Kidney tubule cell (primary cell): ENCODE measurements around the gene ADARB2.

Source experiments
- DNase-seq: peaks from one replicate; pipeline ENCODE4 v3.0.0-alpha.2; 2018; ENCODE audit warnings: low spot score

ADARB2 gene

DNA sequence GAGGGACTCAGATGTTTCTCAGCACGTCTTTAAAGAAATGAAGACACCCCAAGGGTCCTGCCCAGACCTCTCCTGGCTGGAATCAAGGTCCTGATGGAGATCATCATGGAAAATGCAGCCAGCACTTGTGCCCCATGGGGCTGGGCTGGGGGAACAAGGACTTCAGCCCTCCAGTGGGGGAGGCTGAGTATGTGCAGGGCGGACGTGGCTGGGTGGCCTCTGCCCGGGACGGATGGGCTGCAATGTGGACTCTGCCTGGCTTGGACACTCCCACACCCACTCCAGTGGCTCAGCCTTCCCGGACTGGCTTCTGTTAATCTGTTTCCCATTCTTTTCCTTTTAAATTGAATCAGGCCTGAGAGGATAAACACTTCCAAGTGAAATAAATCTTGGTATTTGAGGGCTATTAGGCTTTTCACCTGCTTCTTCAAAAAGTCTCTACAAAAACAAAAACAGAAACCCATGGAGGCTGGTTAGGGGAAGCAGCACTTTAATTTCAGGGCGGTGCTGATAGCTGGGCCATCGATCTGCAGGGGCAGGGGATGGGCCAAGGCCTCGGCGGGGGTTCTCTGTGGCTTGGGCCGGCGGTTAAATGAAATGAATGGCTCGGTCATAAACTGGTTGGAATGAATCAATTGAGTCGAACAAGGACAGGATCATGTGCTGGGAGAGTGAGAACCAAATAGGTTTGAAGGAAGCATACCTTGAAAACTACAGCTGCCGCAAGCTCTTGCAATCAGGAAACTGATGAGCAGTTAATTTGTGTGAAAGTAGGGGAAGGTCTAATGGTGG is 51.4 kb downstream of the ADARB2 start:
- no peak for DNase-seq

DNA sequence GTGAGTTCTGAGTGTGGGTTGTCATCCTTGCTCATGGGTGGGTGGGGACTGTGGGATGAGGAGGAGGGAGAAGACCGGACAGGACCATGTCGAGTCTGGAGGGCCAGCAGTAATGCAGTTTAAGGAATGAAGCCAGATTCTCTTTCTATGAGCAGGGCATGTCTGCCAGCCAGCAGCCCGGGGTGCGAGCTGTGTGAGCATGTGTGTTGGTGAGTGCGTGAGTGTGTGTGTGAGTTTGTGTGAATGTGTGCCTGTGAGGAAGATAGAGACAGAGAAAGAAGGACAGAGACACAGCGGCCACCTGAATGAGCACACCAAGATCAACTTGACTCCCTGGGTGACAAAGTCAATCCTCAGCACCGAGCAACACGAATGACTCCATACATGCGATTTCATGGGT is 52.3 kb downstream of the ADARB2 start:
- no peak for DNase-seq

DNA sequence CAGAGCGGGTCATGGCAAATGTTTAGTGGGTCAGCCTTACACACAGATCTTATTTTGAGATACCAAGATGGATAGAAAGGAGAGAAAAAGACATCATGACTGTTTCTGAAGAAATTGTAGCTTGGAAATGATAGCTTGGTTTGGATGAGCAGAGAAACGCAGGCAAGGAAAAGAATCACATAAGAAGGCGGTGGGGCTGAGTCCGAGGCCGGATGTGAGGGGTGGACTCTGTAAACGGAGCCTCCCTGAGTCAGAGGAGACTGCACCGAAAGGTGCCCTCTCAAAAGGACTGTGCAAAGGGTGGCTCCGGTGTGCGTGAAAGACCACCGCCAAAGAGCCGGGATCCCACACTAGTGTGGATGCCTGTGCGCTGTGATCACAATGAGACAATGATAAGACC is 53.7 kb downstream of the ADARB2 start:
- no peak for DNase-seq

DNA sequence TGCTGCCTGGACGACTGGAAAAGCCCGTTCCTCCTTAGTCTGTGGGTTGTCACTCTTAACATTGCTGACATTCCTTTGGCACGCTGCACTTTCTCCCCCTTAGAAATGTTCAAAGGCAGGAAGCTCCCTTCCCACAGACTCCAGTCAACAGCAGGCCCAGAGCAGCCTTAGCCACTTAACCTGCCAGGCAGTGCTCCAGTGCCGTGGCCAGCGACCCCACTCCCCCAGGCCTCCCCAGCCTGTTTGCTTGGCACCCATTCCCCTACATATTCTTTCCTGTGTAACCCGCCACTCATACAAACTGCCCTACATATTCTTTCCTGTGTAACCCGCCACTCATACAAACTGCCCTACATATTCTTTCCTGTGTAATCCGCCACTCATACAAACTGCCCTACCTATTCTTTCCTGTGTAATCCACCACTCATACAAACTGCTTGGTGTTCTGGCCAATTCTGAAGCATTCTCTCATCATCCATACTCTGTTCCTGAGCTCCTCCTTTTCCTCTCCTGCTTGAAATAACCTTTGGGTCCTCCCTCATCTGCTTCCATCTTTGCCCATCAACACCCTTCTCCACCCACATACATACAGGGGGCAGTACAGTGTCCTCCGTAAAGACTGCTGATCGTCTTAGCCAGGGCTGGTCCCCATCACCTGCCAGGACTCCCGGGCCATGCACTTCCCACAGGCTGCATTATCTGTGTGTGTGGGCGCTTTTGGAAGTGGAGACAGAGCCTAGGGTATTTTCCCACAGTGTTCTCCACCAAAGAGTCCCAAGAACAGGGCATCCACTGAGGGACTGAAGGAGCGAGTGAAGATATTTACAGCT is 57.3 kb downstream of the ADARB2 start:
- DNase-seq = no peak

DNA sequence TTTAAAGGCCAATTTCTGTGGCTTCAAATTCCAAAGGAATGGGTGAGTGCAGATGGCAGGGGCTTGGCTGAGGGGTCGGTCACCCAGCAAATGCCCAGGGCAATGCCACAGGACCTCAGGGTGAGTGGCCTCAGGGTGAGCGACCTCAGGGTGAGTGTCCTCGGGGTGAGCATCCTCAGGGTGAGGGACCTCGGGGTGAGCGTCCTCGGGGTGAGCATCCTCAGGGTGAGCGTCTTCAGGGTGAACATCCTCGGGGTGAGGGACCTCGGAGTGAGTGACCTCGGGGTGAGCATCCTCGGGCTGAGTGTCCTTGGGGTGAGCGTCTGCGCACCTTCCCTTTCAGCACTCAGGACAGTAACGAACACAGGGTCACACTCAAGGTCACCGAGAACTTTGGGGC is 59.2 kb downstream of the ADARB2 start:
- no peak for DNase-seq

DNA sequence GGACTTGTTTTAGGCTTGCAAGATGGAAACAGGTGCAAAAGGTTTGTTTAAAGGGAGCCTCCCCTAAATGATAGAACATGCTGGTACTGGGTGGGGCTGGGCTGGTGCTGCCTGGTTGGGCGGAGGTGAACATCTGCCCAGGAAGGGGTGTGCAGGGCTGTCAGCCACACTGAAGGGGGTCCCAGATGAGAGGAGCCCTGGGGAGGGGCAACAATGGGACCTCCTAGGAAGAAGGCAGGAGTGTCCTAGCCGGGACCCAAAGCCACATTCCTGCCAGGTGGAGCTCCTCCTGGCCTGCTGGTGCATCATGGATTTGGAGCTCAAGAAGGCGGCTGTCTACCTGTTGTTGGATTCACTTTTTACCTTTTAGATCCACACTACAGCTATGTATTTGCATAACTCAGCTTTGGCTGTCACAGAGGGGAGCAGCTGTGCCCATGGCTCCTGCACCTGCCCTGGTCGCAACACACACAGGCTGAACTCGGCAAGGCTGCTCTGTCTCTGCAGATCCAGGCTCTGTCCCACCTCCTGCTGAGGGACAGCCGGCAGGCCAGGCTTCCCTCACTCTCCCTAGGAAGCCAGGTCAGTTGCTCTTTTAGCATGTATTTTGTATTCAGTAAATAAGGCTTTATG is 59.9 kb downstream of the ADARB2 start:
- no peak for DNase-seq

DNA sequence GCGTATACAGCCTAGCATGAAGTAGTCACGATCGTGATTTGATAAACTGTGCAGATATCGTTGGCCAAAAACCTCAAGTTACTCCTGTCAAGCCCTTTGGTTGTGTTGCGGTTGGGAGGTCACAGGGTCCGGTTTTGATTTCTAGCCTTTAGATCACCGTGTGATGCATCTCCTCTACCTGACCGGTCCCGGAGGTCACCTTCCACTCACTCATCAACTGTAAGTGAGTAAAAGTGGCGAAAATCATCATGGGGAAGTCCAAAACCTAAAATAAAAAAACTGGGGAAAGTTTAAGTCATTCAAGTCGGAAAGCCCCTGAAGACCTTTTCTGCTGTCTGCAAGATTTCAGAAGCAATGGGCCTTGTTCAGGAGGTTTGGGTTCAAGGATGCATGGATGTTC is 62.8 kb downstream of the ADARB2 start:
- DNase-seq = no peak

DNA sequence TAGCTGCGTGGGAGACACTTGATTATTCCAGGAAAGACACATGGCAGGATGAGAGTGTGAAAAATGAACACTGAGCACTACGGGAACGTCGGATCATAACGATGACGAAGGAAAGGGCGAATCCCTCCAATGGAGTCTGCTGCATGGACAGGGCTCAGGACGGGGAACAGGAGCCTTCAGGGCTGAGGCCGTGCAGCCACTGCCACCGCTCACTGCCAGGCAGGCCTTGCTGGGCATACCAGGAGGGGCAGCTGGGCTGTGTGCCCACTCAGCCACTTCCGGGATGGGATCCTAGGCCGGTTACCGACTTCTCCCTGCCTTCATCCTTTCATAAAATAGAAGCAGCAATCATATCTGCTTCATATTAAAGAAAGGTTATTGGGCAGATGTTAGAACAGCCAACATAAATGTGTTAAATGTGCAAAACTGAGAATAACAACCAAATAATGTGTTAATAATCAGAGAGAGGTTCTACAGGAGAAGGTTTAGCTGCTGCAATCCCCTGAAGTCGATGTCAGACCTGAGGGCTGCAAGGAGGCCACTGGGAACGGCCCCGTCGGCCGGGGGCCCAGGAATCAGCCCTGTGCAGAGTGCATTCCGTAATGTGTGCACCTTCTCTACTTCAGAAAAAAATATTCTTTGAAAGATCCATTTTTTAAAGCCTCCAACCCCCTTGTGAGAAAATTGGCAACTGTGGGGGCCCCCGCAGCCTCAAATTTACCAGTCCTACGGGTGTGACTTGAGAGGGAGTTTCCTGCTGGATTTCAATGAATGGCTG is 63.6 kb downstream of the ADARB2 start:
- no peak for DNase-seq

DNA sequence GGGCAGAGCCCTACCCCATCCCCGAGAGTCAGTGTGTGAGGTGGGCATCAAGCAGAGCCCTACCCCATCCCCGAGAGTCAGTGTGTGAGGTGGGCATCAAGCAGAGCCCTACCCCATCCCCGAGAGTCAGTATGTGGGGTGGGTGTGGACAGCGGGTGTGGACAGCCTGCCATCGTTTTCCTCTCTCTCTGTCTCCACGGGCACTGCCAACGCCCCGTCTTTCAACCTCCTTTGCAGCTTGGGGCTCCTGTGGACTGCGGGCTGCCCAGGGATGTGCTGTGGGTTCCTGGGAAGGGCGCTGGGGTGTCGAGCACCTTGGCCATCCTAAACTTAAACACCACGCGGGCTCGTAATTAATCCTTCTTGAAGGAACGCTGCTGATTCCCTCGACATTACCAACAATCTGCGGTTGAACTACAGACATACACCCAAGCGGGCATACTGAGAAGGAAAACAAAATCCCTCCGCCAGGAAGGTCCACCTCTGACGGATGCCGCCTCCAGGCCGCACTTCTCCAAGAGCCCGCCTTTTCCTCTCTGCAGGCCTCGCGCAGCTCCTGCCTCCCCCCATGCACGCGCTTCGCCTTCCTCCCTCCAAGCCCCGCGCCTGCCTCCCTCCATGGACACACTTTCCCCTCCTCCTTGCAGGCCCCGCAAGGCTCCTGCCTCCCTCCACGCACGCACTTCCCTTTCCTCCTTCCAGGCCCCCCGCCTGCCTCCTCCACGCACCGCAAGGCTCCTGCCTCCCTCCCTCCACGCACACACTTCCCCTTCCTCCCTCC is 65.1 kb downstream of the ADARB2 start:
- no peak for DNase-seq

DNA sequence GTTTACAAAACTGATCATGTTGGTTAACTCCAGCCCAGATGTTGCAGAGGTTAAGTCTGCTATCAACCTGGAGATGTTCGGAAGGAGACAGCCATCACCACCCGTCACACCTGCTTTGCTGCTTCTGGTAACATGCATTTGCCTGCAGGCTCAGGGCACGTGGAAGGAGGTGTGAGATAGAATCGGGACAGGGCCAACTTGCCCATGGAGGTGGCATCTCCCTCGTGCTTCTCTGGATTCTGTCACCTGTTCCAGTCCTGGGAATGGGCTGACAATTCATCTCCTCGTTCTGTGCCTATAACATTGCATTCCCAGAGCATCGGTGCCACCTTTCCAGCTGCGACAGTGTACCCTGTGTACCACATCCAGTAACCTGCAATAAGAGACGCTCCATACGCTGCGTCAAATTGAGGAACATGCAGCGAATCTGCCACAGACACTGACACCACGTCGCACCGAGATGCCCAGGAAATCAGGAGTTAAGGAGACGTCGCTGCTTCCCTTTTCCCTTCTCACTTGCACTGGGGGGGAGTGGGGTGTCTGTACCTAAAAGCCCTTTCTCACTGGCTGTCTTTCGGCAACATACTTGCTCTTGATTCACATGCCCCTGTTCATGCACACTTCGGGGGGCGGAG is 65.8 kb downstream of the ADARB2 start:
- DNase-seq = no peak

DNA sequence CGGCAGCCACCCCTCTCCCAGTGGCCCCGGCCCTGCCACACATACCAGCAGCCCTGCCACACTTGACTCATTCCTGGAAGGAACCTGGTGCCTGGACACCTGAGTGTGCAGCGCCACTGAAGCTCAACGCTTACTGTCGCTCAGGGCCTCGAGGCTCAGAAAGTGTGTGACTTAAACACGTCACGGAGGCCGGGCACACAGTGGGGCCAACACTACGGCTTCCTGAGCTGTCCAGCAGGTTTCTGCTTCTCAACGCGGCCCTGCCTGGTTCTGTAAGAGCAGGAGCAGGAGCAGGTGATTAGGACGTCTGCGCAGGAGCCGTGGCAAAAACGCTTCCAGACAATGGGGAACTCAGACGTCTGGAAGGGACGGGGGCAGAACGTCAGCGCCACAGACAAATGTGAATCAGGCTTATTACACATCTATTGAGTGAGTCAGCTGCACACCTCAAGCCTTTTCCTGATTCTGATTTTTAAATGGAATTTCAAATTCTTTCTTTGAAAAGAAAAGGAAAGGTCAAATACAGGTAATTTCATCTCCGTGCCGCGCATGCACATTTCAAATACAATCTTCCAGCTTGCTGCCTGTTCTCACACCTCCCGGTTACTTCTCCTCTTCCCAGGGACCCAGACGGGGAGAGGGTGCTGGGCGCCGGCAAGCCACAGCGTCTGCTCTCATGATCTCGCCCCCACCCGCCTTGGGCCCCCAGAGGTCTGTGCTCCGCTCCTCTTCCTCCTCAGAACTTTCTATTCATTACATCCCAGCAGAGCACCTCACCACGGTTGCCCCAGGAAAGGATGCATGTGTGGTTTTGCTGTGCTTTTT is 66.6 kb downstream of the ADARB2 start:
- DNase-seq = peak; percentile 6

DNA sequence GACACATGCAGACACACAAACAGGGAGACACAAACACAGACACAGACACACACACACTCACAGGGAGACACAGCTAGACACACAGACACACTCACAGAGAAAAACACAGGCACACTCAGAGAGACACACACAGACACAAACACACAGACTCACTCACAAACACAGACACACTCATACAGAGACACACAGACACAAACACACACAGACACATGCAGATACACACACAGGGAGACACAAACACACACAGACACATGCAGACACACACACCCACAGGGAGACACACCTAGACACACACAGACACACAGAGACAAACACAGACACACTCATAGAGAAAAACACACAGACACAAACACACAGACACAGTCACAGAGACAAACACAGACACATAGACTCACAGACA is 67.9 kb downstream of the ADARB2 start:
- no peak for DNase-seq

DNA sequence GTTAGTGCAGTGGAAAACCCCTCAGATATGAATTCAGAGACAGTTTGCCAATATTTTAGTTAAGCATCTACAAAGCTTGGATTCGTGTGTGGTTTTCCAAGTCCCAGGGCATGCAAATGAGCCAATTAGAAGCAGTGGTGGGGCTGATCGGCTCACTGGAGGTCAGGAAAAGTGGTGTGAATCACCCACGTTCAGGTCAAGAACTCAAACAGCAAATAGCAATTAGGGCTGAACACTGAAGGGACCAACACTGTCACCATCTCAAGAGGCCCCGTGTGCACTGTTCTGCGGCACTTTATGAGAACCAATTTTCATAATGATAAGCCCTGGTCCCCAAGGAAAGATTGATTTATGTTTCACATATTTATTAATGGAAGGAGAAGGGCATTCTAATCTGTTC is 68.9 kb downstream of the ADARB2 start:
- DNase-seq = no peak

DNA sequence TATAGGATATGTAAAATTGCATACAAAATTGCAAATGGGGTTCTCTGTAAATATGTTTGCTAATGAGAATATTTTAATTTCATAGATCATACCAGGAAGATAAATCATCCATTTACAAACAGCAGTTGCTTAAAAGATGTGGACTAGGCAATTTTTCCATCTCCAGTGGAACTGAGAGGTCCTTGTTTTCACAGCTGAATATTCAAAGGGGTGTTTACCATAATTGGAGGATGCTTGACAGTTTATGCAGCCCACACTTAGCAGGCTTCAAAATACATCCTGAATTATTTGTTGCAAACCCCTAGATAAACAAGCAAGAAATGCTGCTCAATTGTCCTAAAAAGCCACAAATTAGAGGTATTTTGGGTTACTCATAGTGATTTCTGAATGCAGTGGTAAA is 69.9 kb downstream of the ADARB2 start:
- no peak for DNase-seq

DNA sequence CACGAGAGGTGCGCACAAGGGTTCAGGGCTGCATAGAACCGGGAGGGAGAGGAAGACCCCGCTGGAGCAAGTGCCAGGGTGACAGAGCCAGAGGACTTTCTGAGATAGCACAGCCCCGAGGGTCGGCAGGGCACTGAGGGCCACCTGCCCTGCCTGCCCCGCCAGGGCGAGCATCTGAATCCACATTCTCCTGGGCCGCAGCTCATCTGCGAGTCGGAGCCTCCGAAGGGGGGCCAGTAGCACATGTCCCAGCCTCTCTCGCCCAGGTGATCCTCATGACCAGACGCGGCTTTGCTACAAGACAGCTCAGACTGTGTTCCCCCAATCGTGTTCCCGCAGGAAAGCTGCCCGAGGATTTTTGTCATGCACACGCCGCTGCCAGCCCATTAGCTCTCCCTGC is 71.2 kb downstream of the ADARB2 start:
- no peak for DNase-seq

DNA sequence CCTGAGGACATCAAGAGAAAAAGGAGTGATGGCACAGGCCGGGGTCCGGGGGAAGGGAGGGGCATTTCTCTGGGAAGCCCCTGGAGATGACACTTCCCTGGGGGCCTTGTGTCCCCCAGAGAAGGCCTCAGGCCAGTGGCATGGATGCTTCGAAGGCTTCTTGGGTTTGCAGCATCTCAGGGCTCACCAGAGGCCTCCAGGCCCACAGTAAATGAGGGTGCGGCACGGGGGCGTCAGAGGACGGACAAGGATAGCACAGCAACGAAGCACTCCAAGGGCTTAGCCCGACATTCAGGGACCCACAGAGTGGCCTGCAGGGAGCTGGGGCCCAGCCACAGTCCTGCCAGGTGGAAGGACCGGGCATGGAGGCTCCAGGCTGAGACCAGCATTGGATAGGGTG is 71.6 kb downstream of the ADARB2 start:
- no peak for DNase-seq

DNA sequence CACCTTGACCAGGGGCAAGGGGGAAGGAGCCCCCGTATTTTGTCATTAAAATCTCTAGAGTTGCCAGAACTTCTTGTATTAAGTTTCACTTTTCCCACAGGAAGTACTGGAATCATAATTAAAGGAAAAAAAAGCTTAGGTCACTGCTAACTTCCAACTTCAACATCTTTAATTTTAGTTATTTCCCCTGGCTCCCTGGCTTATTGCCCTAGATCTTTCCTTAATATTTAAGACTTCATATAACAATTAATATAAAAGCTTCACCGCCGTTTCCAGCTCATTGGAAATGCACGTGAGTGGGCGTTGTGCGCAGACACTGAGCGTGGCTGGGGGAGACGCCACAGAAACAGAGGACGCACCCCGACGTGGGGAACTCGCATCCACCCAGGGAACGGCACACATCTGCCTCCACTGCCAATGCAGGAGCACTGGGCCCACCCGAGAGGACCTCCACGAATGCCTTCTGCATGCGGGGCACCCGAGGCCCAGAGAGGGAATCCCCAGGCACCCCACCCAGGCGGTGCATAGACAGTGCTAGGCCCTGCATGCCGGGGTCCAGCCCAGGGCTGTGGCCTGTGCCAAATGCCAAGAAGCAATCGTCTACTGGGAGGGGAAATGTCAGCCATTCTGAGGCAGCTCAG is 72.2 kb downstream of the ADARB2 start:
- DNase-seq = no peak

DNA sequence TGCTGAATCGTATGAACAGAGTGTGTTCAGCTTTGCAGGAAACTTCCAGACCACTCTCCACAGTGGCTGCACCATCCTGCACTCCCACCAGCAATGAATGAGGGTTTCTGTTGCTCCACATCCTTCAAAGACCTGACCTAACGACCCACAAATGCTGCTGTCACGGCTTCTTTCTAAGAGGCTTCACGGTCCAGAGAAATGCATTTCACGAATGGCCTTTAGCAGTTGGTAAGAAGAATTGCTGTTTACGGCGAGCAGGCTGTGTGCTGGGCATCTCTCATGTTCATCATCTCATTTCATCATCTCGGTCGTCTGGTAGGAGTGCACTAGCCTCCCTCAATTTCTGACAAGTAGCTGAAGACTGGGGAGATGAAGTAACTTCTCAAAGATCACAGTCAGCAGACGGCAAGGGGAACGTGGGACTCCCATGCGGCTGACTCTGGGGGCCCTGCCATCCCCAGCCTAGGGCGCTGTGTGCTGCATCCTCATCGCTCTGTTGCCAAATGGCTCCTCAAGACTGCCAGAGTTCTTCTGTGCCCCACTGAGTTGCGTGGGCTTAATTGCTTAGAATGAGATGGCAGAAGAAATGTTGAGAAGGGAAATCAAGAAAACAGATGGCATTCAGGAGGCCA is 72.9 kb downstream of the ADARB2 start:
- no peak for DNase-seq

DNA sequence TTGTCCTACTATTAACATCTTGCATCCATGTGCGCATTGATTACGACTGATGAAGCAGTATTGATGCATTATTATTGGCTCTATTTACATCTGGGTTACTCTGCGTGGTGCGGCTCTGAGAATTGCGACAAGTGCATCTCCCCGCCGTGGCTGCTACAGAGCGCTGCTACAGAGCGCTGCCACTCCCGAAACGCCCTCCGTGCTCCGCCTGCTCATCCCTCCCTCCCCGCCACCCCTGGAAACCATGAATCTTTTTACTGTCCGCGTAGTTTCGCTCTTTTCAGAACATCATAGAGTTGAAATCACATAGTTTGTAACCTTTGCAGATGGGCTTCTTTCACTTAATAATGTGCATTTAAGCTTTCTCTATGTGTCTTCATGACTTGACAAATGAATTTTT is 74.1 kb downstream of the ADARB2 start:
- DNase-seq = no peak
